Left hindlimb (tissue), 1 donor: ENCODE measurements around the gene ZIC4.
A peak's percentile ranks its signal among the peaks of the same experiment; 100 is the strongest.

Source experiments
- DNase-seq: peaks from one replicate; pipeline ENCODE4 v3.0.0-alpha.2; 2018

ZIC4 gene

DNA sequence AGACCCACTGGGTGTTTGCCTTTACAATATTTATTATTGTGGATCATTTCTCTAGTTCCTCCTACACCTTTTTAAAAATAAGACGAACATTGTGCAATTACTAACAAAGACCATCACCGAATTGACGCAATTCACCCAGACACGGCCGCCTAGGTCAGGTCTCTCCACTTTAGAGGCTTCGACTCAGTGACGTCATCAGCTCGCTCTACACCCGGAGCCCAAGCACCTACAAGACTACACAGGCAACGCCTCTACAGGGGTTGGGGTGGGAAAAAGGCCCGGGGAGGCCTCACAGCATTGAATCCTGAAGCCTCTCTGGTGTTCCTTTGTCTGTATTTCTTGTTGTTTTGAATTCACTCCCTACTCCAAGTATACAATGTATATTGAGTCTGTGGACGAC, 16.6 kb downstream of the ZIC4 start:
- no peak for DNase-seq

DNA sequence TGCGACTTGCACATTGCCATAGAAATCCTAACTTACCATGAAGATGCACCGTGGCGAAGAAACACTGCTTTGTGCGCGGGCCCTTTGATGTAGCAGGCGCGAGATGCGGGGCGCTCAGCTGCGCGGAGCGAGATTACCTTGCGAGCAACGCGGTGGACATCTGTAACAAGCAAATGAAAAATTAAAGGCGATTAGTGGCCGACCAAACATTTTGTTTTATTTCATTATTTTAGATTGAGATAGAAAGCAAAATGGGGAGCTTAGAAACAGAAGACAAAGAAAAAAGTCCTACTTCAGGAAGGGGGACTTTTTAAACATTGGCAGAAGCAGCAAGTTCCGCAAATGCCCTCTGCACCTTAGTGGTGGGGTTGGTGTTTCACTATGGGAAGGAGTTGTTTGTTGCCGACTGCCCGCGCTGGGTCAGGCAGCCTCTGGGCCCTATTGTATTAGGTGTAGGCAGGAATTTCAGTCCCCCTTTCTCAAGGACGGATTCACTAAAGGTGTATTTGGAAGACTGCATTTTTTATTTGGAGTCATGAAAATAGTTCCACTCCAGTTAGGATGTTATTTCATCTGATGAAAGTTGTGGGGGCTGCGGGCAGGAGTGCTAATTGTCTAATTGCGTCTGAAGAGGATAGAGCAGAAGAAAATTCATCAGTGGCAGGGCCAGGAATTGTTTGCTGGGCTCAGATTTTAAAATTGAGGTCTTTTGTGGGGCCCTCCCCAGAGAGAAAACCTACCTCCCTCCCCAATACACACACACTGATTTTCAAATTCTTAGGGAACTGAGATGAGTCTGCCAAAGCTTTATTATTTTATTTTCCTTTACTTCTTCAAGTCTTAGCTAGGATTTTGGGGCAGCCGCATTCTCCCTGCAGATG, 17.4 kb downstream of the ZIC4 start:
- DNase-seq = no peak

DNA sequence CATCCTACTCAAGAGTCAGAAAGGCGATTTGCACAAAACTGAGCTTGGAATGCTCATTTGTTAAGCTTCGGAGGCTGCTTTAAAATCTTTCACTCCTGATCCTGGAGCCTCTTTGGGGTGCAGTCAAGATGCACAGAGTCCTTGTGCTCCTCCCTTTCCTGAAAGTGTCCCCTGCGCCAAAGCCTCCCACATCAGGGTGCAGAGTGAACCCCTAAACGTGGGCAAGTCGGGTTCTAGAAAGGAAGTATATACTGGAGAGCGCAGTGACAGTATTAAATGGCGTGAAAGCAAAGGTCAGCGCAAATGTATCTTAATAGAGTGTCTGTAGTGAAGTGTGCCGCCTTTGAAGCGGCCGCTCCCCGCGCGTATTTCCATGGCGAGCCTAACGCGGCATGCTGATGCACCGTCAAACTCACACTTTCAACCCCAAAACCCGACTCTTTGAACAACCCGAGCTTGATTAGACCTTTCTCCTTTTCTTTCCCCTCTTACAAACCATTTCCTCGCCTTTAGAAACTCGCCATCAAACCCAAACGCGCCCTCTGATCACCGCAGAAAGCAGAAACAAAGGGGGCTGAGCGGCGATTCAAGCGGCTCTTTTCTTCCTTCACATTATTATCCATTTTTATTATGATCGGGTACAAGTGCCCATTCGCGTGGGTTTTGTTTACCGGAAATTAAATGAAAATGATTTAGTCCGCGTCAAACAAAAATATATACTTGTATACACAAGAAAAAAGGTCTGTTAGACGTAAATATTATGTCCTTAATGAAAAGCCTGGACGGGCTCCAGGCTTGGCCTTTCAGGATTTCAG, 18.3 kb downstream of the ZIC4 start:
- no peak for DNase-seq

DNA sequence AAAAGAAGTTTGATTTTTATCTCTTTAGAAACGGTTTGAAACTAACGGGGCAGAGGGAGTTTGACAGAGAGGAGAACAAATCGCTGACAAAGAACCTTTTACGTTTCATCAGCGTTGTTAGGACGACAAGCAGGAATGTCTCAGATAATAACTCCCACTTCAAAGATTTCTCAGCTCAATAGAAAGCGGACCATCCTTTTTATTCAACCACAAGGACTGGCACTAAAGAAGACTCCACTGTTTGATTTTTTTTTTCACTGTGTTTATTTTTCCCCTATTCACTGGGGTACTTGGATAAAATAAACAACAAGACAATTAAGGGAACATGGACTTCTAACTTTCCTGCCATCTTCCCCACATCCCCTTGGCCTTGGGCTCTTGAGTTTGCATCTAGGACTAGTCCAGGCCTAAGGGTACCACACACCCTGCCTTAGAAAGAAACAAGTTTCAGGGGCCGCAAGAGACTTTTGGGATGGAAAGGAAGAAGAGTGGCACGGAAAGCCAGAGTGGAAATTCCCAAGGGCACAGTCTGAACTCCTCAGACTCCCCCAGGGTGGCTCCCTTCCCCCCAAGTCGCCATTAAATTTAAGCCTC, 19.0 kb downstream of the ZIC4 start:
- DNase-seq = no peak

DNA sequence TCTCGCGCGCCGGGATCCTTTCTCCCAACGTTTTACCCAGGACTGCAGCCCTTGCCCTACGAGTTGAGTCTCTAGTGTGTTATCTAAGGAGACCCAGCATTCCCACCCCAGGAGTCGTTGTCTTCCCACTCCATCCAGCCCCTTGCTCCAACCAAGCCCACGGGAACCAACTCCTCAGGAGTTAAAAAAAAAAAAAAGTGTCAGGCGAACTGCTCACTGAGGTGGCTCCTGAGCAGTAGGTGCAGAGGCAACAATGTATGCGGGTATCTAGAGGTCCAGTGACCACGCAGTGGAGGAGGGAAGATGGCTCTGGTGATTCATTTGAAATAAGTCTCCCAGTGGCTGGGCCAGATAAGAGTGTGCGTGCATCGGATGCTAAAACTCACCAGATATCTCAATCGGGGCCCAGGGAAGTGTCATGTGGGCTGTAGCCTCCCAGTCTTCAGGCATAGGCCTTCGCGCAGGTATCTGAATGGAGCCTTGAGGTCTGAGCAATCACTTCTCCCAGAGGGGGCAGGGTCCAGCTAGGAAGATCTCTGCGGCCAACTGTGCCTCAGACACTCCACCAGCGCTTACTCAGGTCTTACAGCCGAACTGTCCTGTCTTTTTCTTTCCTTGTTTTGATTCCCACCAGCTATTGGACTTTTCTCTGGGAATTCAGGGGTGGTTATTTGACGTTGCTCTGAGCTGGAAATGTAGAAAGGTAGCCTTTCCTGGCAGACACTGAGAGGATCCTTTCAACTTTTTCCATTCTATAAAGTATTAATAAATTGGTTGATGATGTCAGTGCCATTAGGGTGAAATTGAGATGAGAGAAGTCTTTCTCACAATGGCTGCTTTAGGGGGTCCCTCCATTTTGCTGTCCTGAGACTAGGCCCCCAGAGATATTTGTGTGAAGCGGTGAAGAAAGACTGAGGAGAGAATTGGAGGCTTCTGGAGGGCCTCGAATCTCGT, 21.0 kb downstream of the ZIC4 start:
- no peak for DNase-seq

DNA sequence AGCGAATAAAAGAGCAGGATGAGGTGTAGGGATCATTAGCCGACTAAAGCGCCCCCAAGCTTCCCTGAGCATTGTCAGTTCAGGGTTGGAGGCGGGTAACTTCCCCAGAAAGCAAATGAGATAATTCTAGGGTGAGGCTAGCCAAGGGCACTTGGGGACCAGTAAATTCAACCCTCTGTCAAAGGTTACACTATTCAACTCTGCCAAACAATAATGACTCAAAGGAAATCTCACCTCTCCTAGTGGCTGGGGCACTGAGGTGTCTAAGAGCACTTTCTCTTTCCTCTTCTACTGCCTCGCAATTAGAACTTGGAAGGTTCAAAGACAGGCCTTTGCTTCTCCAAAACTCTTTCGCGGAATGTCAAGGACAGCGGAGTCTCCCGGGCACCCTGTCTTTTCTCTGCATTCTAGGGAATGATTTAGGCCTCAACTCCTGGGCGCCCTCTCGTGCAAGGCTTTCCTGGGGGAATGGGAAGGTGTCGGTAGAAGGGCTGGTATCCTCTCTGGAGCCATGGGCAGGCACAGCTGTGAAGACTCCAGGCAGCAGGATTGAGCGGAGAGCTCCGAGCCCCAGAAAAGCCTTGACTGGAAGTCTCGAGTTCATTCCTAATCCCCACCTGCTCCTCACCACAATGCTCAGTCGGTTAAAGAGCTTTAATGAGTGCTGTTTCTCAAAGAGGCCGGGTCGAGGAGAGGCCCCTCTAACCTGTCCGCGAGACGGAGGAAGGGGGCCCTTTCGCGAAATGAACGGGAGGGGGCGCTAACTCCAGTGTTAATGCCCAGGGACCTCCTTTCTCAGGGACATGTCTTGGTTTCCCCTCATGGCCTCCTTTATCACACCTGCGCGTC, 21.9 kb downstream of the ZIC4 start:
- peak; percentile 21 for DNase-seq

DNA sequence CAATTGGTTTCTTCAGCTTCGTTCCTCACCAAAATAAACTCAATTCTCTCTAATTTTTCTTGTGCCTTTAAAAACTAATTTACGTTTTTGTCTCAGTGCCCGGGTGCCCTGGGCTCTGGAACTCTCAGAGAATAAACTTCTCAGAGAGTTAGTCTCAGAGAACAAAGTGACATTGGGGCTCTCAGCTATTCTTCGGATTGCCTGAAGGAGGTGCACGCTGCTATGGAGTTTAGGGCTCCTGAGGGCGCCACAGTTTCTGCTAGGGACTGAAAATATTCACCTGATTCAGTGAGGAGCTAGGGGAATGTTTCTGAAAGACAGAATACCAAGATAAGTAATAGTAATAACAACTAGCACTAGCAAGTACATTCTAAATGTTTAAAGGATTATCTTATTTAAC, 22.7 kb downstream of the ZIC4 start:
- DNase-seq = no peak

DNA sequence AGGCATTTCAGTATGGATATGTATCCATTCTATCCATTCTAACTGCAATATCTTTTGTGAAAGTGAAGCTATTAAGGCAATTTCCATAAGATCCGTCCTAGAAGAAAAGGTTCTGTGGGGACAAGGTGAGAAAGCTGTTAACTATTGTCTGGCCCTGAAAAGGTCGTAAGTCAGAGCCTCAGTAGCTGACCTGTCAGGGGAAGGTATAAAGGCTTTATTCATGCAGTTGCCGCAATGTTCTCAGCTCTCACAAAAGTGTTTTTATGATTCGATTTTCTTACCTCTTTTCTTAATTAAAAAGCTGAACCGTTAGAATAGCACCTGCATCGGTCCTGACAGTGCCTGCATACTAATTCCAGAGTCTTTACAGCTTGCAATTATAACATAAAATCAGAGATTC, 24.7 kb downstream of the ZIC4 start:
- DNase-seq = no peak

DNA sequence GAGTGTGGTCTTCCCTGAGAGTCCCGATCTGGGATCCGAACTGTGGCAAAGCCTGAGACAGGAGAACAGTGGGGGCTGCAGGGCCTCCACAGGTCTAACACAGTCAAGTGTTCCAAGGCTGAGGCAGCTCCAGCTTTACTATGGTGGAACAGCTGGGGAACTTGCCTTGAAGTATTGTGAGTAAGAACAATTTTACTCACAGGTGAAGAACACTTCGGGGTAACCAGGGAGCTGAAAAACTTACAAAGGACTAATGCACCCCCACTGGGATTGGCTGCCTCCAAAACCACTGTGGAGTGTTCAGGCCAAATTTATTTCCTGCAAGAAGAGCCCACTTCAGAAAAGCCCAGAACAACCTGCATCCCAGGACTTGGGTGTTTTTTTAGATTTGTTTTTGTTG, 25.4 kb downstream of the ZIC4 start:
- DNase-seq = no peak

DNA sequence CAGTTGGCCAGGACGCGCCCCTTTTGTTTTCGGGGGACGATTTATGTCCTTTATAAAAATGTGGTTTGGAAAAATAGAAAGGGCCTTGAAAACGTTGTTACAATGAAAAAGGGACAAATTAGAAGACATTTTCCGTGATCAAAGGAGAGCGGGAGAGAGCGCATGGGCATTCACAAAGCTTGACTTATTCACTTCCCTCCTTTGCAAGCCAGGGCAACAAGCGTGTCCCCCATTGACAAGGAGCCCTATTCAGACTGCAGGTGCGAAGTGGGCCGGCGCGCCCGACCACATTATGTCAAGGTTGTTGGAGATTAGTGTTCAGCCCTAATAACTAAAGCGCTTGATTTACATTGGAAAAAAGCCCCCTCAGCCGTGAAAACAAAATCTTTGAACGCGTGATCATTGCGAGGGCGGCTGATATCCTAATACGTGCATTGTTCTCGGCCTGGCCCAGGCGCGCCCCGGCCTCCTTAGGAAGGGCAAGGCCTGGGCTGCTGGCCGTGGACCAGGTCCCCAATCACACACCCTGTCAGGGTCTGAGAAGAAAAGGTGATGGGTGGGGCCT, 25.9 kb downstream of the ZIC4 start:
- peak; percentile 27 for DNase-seq

DNA sequence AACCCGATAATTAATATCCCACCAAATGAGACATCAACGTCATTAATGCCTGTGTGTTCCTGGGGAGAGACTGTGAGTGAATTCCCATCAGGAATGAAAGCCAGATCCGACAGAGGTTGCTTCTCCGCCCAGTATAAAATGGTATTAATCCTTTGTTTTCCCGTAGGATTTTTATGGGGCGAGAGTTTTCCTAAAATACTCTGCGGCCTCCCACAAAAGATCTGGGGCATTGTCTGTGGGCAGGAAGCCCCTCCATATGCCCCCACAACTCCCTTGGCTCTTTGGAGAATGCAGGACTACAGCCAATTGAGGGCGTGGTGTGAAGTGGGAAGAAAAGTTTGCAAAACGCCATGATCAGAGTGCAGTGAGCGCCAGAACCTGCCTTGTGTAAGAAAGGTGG, 26.7 kb downstream of the ZIC4 start:
- DNase-seq = no peak

DNA sequence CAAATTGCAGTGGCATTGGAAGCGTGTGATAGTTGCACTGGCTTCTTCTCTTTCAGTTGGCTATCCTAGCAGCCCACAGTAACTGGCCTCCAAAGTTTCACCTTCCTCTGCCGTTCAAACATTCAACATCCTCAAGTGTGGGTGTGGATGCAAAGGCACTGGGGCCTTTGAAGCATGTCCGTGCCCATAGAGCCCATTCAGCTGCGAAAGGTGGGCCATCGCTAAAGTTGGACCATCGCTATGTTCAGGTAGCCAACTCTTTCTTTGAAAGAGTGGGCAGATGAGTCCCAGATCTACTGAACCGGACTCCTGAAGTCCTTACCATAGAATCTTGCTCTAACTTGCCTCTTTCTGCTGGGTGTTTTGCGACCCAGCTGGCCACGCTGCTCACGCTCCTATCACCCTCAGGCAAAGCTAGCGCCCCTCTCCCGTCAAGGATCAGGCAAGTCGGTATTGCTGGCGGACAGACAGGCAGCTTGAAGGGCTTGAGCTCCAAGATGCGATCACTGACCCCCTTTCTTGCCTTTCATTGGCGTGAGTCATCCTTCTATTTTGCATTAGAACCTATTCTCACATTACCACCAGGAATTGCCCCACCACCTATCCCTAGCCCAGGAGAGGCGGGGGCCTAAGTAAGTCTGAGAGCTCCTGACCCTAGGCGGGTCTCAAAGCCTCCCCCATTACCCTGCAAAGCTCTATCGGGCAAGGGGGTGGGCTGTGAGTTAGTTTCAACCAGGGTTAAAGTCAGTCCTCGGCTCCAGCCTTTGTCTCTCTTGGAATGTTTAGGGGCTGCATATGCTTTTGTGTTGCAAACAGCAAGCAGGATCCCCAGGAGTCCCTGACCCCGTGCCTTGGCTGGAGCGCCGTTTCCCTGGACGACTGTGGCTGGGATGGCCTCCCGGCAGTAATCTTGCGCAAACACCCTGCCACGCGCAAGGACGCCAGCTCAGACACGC, 28.7 kb downstream of the ZIC4 start:
- DNase-seq = peak; percentile 22

DNA sequence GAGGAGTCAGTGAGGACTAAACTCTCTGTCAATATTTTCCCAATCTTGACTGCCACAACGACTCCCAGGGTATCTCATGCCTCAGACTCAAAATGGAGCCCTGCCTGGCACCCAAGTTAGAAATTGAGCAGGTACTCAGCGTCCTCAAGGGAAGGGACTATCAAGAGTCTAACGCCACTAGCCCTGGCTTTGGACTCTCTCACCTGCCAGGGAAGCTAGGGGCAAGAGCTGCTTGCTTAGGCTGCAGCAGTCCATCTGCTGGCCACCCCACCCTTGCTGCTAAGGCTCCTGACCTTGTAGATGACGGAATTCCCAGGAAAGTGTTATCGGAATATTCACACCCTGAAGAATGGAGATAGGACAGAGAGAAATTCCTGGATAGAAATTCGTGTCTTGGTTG, 33.0 kb downstream of the ZIC4 start:
- DNase-seq = no peak

DNA sequence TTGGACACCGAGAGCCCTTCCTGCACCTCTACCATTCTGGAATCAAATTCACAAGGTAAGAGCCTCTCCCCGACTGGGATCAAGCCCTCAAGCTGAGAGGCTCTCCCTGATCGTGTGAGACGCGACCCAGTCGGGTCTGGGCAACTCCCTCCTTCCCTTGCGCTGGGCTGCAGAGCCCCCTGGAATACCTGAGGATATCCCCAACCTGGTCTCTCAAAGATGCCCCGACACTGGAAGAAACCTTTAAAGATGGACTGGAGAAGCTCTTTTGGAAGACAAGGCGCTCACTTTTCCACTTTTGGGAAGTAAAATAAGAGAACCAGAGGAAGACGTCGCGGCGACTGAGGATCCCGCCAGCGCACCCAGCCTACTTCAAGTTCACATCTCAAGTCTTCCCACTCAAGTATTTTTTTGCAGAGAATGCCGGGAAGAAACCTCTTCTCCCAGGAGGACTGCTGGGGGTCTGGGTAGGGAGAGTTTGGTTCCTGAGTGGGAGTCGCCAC, 33.8 kb downstream of the ZIC4 start:
- peak; percentile 24 for DNase-seq

DNA sequence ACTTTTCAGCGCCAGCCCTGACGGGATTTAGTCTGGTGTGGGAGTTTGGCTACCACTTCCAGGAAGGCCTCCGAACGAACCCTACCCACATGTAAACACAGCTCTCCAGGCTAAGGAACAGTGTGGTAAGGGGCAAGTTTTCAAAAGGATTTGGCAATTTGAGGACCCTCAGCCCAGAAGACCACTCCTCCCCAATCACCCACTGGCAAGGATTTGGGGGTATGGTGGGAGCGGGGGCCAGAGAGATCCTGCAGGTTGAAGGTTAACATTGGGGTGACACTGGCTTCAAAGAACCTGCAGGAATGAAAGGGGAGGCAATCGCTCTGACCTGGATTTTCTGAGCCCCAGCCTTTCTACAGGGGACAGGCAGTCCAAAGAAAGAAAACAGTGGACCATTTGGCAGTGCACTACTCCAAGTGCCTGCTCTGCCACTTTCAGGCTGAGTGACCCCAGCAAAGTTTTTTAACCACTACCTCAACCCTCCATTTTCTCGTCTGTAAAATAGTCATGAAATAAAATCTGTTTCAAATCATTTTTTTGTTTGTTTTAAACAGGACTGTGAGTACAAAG, 34.5 kb downstream of the ZIC4 start:
- DNase-seq = no peak

DNA sequence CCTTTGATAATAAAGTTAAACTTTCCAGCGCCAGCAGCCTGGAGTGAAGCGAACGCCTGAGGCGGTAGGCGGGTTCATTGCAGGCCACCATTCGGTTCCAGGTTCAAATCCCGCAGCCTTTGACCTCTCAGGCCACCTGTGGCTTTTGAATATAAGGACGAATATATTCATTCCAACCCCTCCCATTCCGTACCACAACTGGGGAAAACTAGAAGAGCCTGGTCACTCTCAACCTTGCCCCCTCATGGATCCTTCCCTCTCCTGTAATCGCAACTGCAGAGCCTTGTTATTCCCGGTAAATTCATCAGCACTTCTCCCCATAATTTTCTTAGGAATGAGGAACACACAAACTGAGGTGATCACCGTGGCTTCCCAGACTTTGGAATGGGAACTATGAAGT, 35.2 kb downstream of the ZIC4 start:
- no peak for DNase-seq

DNA sequence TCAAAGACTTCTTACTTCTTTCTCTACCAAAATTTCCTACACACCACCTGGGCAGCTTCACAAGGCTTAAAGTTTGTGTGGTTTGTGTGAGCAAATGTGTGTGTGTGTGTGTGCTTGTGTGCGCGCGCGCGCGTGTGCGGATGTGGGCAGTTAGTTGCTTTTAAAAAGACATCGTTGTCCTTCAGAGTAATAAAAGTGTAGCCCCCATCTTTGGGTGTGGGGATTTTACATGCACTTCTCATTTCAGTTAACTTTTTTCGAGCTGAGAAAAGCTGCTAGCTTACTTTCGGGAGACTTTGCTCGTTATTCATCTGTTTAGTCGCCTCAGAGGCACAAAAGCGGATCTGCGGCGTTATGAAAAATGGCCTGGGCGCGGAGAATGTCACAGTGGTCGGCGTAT, 36.0 kb downstream of the ZIC4 start:
- DNase-seq = no peak

DNA sequence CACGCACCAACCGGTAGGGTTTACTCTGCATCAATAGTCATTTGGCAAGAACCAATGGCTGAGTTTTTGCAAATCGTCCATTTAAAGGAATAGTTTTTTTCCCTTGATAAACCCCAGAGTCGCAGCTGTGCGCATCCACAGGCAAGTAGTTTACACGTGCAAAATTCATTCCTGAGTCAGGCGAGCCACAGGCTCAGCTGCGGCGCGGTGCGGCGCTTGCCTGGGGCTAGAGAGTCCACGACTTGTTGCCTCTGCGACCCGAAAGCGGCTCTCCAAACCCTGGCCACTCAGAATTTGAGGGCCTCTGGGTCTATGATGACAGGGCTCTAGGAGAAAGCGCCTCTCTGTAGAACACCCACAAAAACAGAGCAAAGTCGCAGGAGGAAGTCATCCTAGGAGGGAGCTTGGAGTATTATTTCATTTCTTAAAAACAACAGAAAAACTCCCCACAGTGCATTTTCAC, 36.7 kb downstream of the ZIC4 start:
- no peak for DNase-seq

DNA sequence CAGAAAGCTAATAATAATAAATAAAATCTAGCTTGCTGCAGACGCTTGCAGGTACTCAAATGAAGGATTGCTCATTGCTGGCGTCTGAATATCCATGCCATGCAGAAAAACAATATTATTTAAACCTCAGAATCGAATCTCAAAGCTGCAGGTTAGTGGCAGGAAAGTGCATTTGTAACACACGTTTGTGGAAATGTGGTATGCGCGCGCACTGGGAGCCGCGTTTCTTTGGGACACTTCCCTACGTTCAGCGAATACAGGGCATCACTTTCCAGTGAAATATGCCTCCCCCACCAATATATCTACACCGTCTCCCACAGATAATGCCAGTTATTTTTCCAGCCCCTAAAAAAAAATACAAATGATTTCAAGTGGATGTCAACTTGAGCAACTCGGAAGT, 37.1 kb downstream of the ZIC4 start:
- DNase-seq = no peak
